Astrocyte (in vitro differentiated cells and primary cell): ENCODE measurements around the gene FAM83C. TPM values are rescaled to one million over a fixed set of nuclear protein-coding genes. Genes with fewer than 3 reads are reported as not detected.
A peak's percentile ranks its signal among the peaks of the same experiment; 100 is the strongest.

Source experiments
- DNase-seq: peaks from one replicate; pipeline ENCODE4 v3.0.0-alpha.2; 2010; ENCODE audit warnings: low read depth
- FAIRE-seq: peaks from 2 replicates; lab custom pipeline; 2011; peaks lifted over from hg19 to GRCh38; lab: Jason Lieb, UNC
- H2AFZ ChIP-seq: 2 replicates; pipeline ENCODE4 v1.6.0; 2012; ENCODE audit warnings: low read depth, low read length, inconsistent platforms
- H3K27ac ChIP-seq: 2 replicates; pipeline ENCODE4 v1.5.1; 2011; ENCODE audit warnings: low read depth, low read length, inconsistent platforms
- H3K27me3 ChIP-seq: 2 replicates; pipeline ENCODE4 v1.6.0; 2011; ENCODE audit warnings: low read length, inconsistent platforms; ENCODE audit not compliant: insufficient read depth
- H3K36me3 ChIP-seq: 2 replicates; pipeline ENCODE4 v1.5.1; 2011; ENCODE audit warnings: low read length, inconsistent platforms; ENCODE audit not compliant: insufficient read depth
- H3K4me1 ChIP-seq: 2 replicates; pipeline ENCODE4 v1.5.1; 2011; ENCODE audit warnings: low read length, inconsistent platforms; ENCODE audit not compliant: insufficient read depth
- H3K4me2 ChIP-seq: 2 replicates; pipeline ENCODE4 v1.6.0; 2012; ENCODE audit warnings: low read length, inconsistent platforms
- H3K4me3 ChIP-seq: 2 replicates; pipeline ENCODE4 v1.5.1; 2011; ENCODE audit warnings: low read depth, mild to moderate bottlenecking, low read length, inconsistent platforms; ENCODE audit not compliant: insufficient read depth
- H3K79me2 ChIP-seq: 2 replicates; pipeline ENCODE4 v1.6.0; 2012; ENCODE audit warnings: mild to moderate bottlenecking, low read length, inconsistent platforms; ENCODE audit not compliant: insufficient read depth
- H3K9ac ChIP-seq: 2 replicates; pipeline ENCODE4 v1.6.0; 2012; ENCODE audit warnings: mild to moderate bottlenecking, low read length, inconsistent platforms
- H3K9me3 ChIP-seq: 2 replicates; pipeline ENCODE4 v1.5.1; 2012; ENCODE audit warnings: low read depth, mild to moderate bottlenecking, low read length, inconsistent platforms; ENCODE audit not compliant: insufficient read depth
- H4K20me1 ChIP-seq: 2 replicates; pipeline ENCODE4 v1.6.0; 2012; ENCODE audit warnings: low read length, inconsistent platforms; ENCODE audit not compliant: insufficient read depth
- H3K27ac Mint-ChIP-seq: one replicate; pipeline ENCODE4 v1.8.0; 2021; ENCODE audit warnings: mild to moderate bottlenecking, mixed read lengths; ENCODE audit not compliant: unreplicated experiment
- H3K27me3 Mint-ChIP-seq: one replicate; pipeline ENCODE4 v1.8.0; 2021; ENCODE audit warnings: low read depth, mixed read lengths; ENCODE audit not compliant: unreplicated experiment
- H3K36me3 Mint-ChIP-seq: one replicate; pipeline ENCODE4 v1.8.0; 2021; ENCODE audit warnings: low read depth, mixed read lengths; ENCODE audit not compliant: unreplicated experiment
- H3K4me1 Mint-ChIP-seq: one replicate; pipeline ENCODE4 v1.8.0; 2021; ENCODE audit warnings: low read depth, mixed read lengths; ENCODE audit not compliant: unreplicated experiment
- H3K4me3 Mint-ChIP-seq: one replicate; pipeline ENCODE4 v1.8.0; 2021; ENCODE audit warnings: mild to moderate bottlenecking, moderate library complexity, mixed read lengths; ENCODE audit not compliant: unreplicated experiment
- H3K9me3 Mint-ChIP-seq: one replicate; pipeline ENCODE4 v1.8.0; 2021; ENCODE audit warnings: mild to moderate bottlenecking, mixed read lengths; ENCODE audit not compliant: unreplicated experiment
- CTCF ChIP-seq: IDR thresholded peaks from 2 replicates; pipeline ENCODE4 v1.5.1; 2011; ENCODE audit warnings: low read depth, mild to moderate bottlenecking, inconsistent platforms, low read length, moderate library complexity; ENCODE audit not compliant: insufficient read depth
- EZH2 ChIP-seq: IDR thresholded peaks from 2 replicates; pipeline ENCODE4 v1.6.1; 2012; ENCODE audit warnings: mild to moderate bottlenecking, low read length, inconsistent platforms; ENCODE audit not compliant: insufficient read depth
- total RNA-seq: library from RNA; stranded (reverse); gene quantifications from 2 replicates; pipeline ENCODE4 v1.2.1, GENCODE V29; 2021

Gene FAM83C
- total RNA-seq, 1 donor from 2014 or later: not detected

DNA sequence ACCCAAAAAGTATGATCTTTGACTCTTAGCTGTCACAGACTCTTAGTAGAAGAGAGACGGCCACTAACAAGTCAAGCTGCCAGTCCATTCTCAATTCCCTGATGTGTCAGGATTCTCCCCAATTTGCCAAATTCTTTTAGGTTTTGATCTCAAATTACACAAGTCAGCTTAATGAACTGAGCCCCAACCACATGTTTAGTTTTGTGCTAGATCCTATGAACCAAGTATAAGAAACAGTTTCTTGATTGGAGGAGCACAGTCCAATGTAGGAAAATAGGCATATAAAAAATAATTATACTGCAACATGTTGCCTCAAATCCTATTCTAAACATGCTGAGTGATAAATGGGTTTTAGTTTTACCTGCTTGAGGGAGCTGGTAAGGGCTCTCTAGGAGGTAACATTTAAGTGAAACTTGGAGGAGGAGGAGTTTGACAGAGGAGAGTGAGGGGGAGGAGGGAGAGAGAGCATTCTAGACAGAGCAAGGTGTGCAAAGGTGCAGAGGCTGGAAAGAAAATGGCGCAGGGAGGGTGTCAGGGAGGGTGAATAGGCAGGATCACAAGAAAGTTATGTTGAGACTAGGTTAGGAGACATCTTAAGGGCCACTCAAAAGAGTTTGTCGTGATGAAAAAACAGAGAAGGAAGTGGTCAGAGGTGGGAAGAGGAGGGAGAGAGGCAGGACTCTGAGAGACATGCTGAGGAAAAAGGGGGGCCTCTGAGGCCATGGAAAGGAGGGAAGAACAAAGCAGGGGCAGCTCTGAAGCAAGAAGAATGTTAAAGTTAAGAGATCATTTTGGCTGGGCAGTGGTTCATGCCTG lies 22.8 kb upstream of the FAM83C start:
- Histone ChIP-seq H3K27me3 (no peaks in the 10 kb centered on the region), H3K4me1 (peaks cover 71% of the 10 kb centered on the region), H2AFZ (no peak overlapping the region), H4K20me1 (no peaks in the 10 kb centered on the region), H3K79me2 (peaks cover 5% of the 10 kb centered on the region), H3K36me3 (no peaks in the 10 kb centered on the region), H3K4me3 (no peak overlapping the region), H3K9me3 (no peaks in the 10 kb centered on the region), H3K27ac (peak overlapping the region; percentile 58), H3K4me2 (peak overlapping the region; percentile 13), H3K9ac (peak overlapping the region; percentile 40)
- no peak for TF ChIP-seq EZH2
- no peak for TF ChIP-seq CTCF
- H3K27me3 Mint-ChIP-seq: no peaks in the 10 kb centered on the region
- peak; percentile 59 for DNase-seq
- H3K4me3 Mint-ChIP-seq: no peak overlapping the region
- peak overlapping the region; percentile 81 for H3K27ac Mint-ChIP-seq
- H3K36me3 Mint-ChIP-seq: peaks cover 7% of the 10 kb centered on the region
- no peak for FAIRE-seq
- no peaks in the 10 kb centered on the region for H3K9me3 Mint-ChIP-seq
- peaks cover 68% of the 10 kb centered on the region for H3K4me1 Mint-ChIP-seq

GRCh38 chr20:35312318-35312717 lies 20.1 kb upstream of the FAM83C start:
- no peaks in the 10 kb centered on the region for H3K27me3 Mint-ChIP-seq
- peak overlapping the region; percentile 73 for H3K9ac ChIP-seq
- H2AFZ ChIP-seq: no peak overlapping the region
- H3K36me3 Mint-ChIP-seq: peaks cover 11% of the 10 kb centered on the region
- H3K9me3 Mint-ChIP-seq: no peaks in the 10 kb centered on the region
- H3K27me3 ChIP-seq: no peaks in the 10 kb centered on the region
- H3K4me1 ChIP-seq: peaks cover 66% of the 10 kb centered on the region
- H3K4me3 ChIP-seq: no peak overlapping the region
- H3K4me1 Mint-ChIP-seq: peaks cover 60% of the 10 kb centered on the region
- H3K4me2 ChIP-seq: peak overlapping the region; percentile 42
- peak overlapping the region; percentile 31 for H3K4me3 Mint-ChIP-seq
- DNase-seq: peak; percentile 93
- peak overlapping the region; percentile 92 for H3K27ac ChIP-seq
- H3K36me3 ChIP-seq: no peaks in the 10 kb centered on the region
- peak overlapping the region; percentile 73 for H3K27ac Mint-ChIP-seq
- TF ChIP-seq CTCF (no peak), EZH2 (no peak)
- peaks cover 9% of the 10 kb centered on the region for H3K79me2 ChIP-seq
- FAIRE-seq: peak; percentile 78
- no peaks in the 10 kb centered on the region for H3K9me3 ChIP-seq
- H4K20me1 ChIP-seq: no peaks in the 10 kb centered on the region

GRCh38 chr20:35311822-35312221 lies 19.6 kb upstream of the FAM83C start:
- H3K9ac ChIP-seq: peak overlapping the region; percentile 73
- H3K4me1 Mint-ChIP-seq: peaks cover 62% of the 10 kb centered on the region
- no peaks in the 10 kb centered on the region for H3K27me3 Mint-ChIP-seq
- H3K27me3 ChIP-seq: no peaks in the 10 kb centered on the region
- H3K27ac ChIP-seq: peak overlapping the region; percentile 92
- H3K9me3 Mint-ChIP-seq: peaks cover under 1% of the 10 kb centered on the region
- H3K4me1 ChIP-seq: peaks cover 71% of the 10 kb centered on the region
- no peaks in the 10 kb centered on the region for H4K20me1 ChIP-seq
- H3K4me3 ChIP-seq: no peak overlapping the region
- peaks cover 11% of the 10 kb centered on the region for H3K36me3 Mint-ChIP-seq
- peaks cover 8% of the 10 kb centered on the region for H3K79me2 ChIP-seq
- no peak overlapping the region for H2AFZ ChIP-seq
- no peaks in the 10 kb centered on the region for H3K36me3 ChIP-seq
- FAIRE-seq: no peak
- no peak for DNase-seq
- no peaks in the 10 kb centered on the region for H3K9me3 ChIP-seq
- peak overlapping the region; percentile 73 for H3K27ac Mint-ChIP-seq
- peak overlapping the region; percentile 42 for H3K4me2 ChIP-seq
- no peak overlapping the region for H3K4me3 Mint-ChIP-seq
- TF ChIP-seq EZH2: no peak
- TF ChIP-seq CTCF: no peak
